Stimulated activated CD4-positive, alpha-beta T cell treated with anti-CD3 and anti-CD28 coated beads, TNF-alpha, amount 100 ng/mL, for 1 hour (primary cell): ENCODE data around the gene COPE.
A peak's percentile ranks its signal among the peaks of the same experiment; 100 is the strongest.
"Not testable (repeated sequence)": the region's sequence is repeated elsewhere in the genome, so short reads cannot be mapped to it uniquely, and the experiment has no call there.

Source experiments
- DNase-seq, 3 donors: peaks; one replicate each; pipeline ENCODE4 v3.0.0-alpha.2; 2020; ENCODE audit warnings: low read depth in 3 of 3, low spot score in 1 of 3

The COPE gene

GRCh38 chr19:18919086-18919899 is at the start of gene COPE, which contains the start of gene DDX49:
Gene COPE, minus strand, starts transcription at chr19:18919387. Its CDS starts 39 bp downstream, at chr19:18919348.
Gene DDX49, plus strand, starts transcription at chr19:18919715. Its CDS starts 27 bp downstream, at chr19:18919742.
- DNase-seq = peak; percentile 90 to 95 (median 91)

DNA sequence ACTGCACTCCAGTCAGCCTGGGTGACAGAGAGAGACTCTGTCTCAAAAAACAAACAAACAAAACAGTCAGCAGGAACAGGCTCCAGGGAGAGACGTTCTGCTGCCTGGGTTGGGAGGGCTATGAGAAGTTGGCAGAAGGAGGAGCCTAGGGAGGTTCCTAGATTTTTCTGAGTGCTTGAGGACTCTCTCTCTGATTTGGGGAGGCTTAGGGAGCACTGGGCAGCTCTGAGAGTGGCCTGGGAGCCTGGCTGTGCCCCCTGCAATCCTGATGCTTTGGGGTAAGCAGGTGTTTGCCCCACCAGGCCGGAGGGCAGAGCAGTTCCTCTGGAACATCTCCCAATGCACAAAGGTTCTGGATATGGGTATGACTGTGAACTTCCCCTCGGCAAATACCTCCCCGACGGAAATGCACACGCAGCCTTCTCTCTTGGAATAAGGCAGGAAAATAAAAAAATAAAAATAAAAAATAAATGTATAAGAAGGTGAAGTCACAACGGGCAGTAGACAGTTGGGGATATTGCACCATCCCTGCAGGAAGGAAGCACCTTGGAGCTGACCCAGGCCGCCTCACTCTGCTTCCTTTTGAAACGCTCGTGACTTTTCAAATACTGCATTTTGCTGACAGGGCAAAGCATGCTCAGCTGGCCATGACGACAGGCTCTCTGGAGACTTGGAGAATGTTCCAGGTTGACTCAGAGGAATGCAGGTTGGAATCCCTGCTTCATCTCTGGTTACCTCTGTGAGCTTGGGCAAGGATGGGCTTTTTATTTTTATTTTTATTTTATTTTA is 48.4 kb upstream of the COPE start:
- DNase-seq = no peak

DNA sequence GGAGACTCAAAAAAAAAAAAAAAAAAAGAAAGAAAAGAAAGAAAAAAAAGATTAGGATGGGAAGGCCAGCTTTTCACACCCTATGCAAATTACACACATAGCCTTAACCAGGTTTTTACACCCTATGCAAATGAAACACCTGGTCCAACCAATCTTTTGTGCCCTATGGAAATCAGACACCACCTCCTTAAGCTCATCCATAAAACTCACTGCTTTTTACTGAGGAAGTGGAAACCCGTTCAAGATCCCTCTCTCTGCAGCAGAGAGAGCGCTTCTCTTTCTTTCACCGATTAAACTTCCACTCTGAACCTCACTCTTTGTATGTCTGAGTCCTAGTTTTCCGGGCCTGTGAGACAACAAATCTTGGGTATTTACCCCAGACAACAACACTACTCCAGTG is 47.1 kb upstream of the COPE start:
- DNase-seq = no peak

DNA sequence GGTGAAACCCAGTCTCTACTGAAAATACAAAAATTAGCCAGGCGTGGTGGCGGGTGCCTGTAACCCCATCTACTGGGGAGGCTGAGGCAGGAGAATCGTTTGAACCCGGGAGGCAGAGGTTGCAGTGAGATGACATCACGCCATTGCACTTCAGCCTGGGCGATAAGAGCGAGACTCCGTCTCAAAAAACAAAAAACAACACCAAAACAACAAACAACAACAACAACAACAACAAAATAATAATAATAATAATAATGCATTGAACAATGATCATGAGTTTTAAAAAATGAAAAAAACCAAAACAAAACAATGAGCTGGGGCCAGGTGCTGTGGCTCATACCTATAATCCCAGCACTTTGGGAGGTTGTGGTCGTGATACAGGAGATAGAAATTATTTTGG is 44.9 kb upstream of the COPE start:
- no peak for DNase-seq

- DNase-seq = no peak
Measured at GRCh38 chr19:18961767-18962620, 42.8 kb upstream of the COPE start.

GRCh38 chr19:18960370-18960769 is 41.2 kb upstream of the COPE start:
- no peak for DNase-seq

GRCh38 chr19:18955042-18955441 is 35.9 kb upstream of the COPE start:
- no peak for DNase-seq

GRCh38 chr19:18954094-18954493 is 34.9 kb upstream of the COPE start:
- no peak for DNase-seq

- not testable (repeated sequence) for DNase-seq
Measured at GRCh38 chr19:18952364-18953003, 33.3 kb upstream of the COPE start.

DNA sequence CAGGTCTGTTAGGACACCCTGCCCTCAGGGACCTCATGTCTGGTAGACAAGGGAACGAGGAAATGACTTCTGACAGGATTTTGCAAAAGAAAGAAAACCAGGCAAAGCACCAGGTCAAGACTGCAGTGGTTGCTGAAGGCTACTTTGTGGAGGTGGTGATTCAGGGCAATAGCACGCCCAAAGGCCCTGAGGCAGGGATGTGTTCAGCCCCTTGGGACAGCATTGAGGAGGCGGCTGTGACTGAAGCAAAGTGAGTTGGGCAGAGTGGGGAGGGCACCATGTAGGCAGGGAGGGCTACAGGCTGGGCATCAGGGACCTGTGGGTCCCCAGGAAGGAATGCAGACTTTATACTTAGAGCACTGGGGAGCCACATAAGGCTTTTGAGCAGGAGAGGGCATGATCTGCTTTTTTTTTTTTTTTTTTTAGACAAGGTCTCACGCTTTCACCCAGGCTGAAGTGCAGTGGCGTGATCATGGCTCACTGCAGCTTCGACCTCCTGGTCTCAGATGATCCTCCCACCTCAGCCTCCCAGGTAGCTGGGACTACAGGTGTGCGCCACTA is 32.6 kb upstream of the COPE start:
- no peak for DNase-seq

DNA sequence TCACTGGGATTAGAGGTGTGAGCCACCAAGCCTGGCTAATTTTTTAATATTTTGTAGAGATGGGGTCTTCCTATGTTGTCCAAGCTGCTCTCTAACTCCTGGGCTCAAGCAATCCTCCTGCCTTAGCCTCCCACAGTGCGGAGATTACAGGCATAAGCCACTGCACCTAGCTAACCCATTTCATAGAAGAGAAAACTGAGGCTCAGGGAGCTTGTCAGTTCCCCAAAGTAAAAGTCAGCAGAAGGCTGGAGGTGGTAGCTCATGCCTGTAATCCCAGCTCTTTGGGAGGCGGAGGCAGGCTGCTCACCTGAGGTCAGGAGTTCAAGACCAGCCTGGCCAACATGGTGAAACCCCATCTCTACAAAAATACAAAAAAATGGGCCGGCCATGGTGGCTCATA is 30.7 kb upstream of the COPE start:
- no peak for DNase-seq

DNA sequence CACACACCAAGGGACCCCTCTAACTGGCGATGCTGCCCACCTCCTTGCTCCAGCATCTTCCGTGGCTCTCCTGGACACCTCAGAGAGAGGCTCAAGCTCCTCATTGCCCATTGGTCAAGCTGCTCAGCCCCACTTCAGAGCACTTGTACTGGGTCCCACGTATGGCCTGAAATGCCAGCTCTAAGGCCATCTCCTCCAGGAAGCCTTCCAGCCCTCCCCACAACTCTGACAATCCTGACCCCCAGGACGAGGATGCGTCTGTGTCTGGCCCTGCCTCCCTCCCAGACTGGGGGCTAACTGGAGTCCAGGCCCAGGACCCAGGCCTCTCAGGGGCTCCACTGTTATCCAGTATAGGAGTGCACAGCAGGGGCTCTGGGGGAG is 29.8 kb upstream of the COPE start:
- no peak for DNase-seq

- no peak for DNase-seq
Measured at GRCh38 chr19:18948075-18948975, 29.1 kb upstream of the COPE start.

- no peak for DNase-seq
Measured at GRCh38 chr19:18946918-18947317, 27.7 kb upstream of the COPE start.

- DNase-seq = no peak
Measured at GRCh38 chr19:18946335-18946734, 27.1 kb upstream of the COPE start.

DNA sequence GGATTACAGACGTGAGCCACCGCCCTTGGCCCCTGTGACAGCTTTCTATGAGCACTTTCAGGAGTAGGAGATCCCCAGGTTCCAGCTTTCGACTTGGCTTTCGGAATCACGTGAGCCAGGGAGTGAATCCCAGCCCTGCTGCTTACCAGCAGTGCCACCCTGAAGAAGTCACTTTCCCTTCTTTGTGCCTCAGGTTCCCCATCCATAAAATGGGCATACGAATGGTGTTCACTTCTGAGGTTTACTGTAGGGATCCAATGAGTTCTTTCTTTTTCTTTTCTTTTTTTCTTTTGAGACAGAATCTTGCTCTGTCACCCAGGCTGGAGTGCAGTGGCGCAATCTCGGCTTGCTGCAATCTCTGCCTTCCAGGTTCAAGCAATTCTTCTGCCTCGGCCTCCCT is 26.1 kb upstream of the COPE start:
- no peak for DNase-seq

- no peak for DNase-seq
Measured at GRCh38 chr19:18943465-18943864, 24.3 kb upstream of the COPE start.

- DNase-seq = no peak
Measured at GRCh38 chr19:18942692-18943091, 23.5 kb upstream of the COPE start.

DNA sequence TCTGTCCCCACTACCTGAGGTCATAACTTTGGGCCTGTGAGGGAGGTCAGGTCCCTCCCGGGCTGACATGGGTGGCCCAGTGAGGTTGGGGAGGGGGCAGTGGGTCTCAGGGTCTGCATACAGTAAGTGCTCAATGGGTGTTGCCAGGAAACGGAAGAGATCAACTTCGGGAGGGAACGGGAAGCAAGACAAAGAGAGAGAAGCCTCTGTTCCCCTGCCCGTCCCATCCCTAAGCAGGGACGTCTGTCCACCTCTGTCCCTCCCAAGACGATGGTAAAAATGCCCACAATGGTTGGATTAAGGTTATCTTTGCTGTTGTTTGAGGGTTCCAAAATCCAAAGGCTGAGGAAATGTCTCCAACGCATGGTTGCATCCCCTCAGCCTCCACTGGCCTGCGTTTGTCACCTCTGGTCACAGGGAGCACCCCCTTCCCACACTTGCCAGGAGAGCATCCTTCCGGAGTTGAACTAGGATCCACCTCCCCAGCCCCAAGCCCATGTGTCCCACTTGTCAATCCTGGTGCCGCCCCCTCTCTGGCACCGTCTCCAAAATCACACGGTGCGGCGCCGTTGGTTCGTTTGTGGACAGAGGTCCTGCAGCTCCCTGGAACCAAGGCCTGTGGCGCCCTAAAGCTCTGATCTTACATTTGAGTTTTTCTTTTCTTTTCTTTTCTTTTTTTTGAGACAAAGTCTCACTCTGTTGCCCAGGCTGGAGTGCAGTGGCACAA is 22.6 kb upstream of the COPE start:
- DNase-seq = no peak
